ENCODE measurements around the gene IGSF22. TPM values are rescaled to one million over a fixed set of nuclear protein-coding genes. Genes with fewer than 3 reads are reported as not detected.

IGSF22 gene
- not detected for total RNA-seq

DNA sequence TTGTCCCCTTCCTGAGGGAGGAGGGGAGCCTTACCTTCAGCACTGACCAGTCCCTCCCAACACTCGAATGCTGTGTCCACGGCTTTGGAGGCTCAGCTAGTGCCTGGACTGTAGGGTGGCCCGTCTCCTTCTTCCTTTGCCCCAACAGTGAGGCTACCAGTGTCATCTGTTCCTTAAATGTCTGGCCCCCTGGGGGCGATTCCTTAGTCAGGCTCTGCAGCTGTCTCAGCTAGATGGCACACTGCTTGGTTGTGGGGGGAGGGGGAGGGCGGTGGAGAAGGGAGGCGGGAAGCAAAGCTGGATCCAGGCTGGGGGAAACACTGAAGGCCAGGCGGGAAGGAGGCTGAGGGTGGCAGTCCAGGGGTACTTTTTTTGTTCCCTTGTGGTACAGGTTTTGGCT, at the start of gene IGSF22:
Gene IGSF22, minus strand, starts transcription at position 149 of the 400 bp plus-strand sequence. CDS start 1,952 bp downstream, outside the sequence.
- TF ChIP-seq, protein P1, sequence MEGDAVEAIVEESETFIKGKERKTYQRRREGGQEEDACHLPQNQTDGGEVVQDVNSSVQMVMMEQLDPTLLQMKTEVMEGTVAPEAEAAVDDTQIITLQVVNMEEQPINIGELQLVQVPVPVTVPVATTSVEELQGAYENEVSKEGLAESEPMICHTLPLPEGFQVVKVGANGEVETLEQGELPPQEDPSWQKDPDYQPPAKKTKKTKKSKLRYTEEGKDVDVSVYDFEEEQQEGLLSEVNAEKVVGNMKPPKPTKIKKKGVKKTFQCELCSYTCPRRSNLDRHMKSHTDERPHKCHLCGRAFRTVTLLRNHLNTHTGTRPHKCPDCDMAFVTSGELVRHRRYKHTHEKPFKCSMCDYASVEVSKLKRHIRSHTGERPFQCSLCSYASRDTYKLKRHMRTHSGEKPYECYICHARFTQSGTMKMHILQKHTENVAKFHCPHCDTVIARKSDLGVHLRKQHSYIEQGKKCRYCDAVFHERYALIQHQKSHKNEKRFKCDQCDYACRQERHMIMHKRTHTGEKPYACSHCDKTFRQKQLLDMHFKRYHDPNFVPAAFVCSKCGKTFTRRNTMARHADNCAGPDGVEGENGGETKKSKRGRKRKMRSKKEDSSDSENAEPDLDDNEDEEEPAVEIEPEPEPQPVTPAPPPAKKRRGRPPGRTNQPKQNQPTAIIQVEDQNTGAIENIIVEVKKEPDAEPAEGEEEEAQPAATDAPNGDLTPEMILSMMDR (IDR thresholded peaks at IDR 0.05; ENCODE audit: low read depth), result no peak

DNA sequence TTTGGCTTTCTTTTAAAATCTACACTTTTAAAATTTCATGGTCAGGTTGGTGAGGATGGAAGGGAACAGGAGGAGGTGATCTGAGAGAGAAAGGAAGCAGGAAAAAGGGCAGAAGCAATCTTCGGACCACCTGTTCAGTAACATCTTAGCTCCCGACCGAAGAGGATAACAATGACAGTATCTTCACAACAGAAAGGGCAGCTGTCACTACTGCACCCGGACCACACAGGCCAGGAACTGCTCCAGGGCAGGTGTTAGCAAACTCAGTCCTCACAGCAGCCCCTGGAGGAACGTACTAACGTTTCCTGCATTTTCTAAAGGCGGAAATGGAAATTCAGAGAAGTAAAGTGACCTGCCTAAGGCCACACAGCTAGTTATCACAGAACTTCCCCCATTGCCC, 48.8 kb upstream of the IGSF22 start:
- TF ChIP-seq, protein P1 (IDR thresholded peaks at IDR 0.05; ENCODE audit: low read depth), result no peak

DNA sequence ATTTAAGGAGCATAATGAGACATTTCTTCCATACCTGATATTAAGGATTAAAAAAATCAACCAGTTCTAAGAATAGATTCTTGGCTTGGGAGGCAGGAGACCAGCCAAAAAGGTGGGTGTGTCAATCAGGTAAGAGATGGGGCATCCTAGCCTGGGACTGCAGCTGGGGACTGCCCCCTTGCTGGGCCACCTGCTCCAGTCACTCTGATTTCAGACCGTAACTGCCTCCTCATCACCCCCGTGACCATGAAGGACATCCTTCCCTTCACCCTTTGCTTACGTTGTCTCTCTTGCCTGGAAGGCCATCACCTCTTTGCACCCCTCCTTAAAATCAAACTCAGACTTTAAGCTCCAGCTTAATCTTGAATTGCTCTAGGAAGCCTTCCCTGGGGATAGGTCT, 47.7 kb upstream of the IGSF22 start:
- TF ChIP-seq, protein P1 (IDR thresholded peaks at IDR 0.05; ENCODE audit: low read depth), result no peak

GRCh38 chr11:18773104-18773503, 47.1 kb upstream of the IGSF22 start:
- TF ChIP-seq, protein P1 (IDR thresholded peaks at IDR 0.05; ENCODE audit: low read depth), result no peak

DNA sequence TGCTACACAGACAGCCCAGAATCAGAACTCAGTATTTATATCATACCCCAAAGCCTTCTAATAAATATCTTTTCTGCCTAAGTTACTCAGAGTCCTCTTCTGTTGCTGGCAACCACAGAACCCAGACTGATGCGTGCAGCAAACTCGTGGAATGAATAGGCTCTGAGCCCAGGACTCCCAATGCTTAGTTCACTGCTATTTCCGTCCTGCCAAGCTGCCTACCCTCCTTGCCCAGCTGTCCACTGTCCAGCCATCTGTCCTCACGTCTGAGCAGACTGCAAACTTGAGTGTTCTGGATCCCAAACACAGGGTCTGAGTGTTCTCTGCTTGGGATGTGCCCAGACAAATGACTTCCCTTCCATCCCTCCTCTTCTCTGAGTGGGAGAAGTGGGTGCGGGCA, 46.2 kb upstream of the IGSF22 start:
- TF ChIP-seq, protein P1 (IDR thresholded peaks at IDR 0.05; ENCODE audit: low read depth), result no peak

DNA sequence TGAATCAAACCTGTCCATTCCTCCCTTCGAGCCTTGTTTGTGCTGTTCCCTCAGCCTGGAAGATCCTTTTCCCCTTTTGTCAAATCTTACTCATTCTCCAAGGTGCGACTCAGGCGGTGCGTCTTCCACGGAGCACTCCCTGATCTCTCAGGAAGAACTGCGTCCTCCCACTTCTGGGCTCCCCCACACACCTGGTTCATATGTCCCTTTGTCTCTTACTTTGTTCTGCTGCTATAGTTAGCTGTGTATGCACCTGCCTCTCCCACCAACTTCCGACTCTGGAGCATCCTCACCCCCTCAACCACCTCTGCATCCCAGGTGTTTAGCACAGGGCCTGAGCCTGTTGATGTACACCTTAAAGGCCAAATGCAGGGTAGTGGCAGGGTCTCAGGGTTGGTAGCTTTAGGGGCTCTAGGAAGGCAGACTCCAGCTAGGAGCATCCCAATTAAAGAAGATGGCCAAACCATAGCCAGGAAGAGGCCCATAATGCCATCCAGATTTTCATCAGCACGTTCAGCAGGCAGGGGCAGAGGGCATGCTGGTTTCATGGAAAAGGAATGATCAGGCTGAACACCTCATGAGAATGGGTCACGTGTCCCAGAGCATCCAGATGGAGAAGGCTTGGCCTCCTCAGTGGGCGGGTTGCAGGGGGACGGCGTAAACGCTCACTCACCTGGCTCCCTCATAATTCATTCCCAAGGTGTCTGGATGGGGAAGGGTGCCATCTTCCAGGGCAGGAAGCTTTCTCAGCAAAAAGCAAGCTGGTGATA, 45.5 kb upstream of the IGSF22 start:
- TF ChIP-seq, protein P1 (IDR thresholded peaks at IDR 0.05; ENCODE audit: low read depth), result no peak

DNA sequence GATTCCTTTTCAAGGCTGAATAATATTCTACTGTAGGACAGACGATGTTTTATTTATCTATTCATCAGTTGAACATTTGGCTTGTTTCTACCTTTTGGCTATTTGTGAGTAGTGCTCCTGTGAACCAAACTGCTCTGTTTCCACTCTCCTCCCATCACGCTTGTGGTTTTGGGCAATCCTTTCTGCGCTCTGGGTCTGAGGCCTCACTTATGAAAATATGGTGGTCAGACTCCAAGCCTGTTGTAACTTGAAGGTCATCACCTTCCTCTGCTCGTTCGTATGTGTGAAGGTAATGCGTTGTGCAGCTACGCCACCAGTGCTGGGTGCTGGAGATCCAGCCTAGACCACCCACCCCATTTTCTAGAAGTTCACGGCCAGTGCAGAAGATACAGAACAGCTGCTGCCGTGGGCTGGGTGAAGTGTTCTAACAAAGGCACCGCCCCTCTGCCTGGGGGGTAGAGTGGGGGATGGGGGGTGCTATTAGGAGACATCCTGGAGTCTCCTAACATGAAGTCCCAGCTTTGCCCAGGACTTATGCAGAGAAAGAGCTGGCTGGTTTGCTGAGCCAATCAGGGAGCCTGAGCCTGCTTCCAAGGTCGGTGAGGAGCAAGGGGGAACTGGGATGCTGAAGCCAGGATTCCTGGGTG, 44.6 kb upstream of the IGSF22 start:
- TF ChIP-seq, protein P1 (IDR thresholded peaks at IDR 0.05; ENCODE audit: low read depth), result no peak

Data from subcutaneous adipose tissue (tissue), 4 donors.